ENCODE data around the gene CNOT6. TPM values are rescaled to one million over a fixed set of nuclear protein-coding genes. Genes with fewer than 3 reads are reported as not detected.
"Not testable (repeated sequence)": the region's sequence is repeated elsewhere in the genome, so short reads cannot be mapped to it uniquely, and the experiment has no call there.

The CNOT6 gene
- total RNA-seq, 1 experiment from 2014 or later: 20.9 TPM

GRCh38 chr5:180516440-180516839, 22.3 kb downstream of the CNOT6 start:
- no peak for DNase-seq (ENCODE audit: low read depth)

- no peak for DNase-seq (ENCODE audit: low read depth)
Observed at GRCh38 chr5:180519098-180519497, 24.9 kb downstream of the CNOT6 start.

GRCh38 chr5:180521101-180521500, 26.9 kb downstream of the CNOT6 start:
- no peak for DNase-seq (ENCODE audit: low read depth)

- DNase-seq (ENCODE audit: low read depth): no peak
Observed at GRCh38 chr5:180521591-180521990, 27.4 kb downstream of the CNOT6 start.

- DNase-seq (ENCODE audit: low read depth): no peak
Observed at GRCh38 chr5:180522330-180522729, 28.2 kb downstream of the CNOT6 start.

GRCh38 chr5:180523629-180524466, 29.7 kb downstream of the CNOT6 start:
- no peak for DNase-seq (ENCODE audit: low read depth)

- no peak for DNase-seq (ENCODE audit: low read depth)
Observed at GRCh38 chr5:180525399-180525798, 31.2 kb downstream of the CNOT6 start.

GRCh38 chr5:180526269-180526668, 32.1 kb downstream of the CNOT6 start:
- no peak for DNase-seq (ENCODE audit: low read depth)

- DNase-seq (ENCODE audit: low read depth): no peak
Observed at GRCh38 chr5:180527659-180528058, 33.5 kb downstream of the CNOT6 start.

GRCh38 chr5:180531036-180531585, 36.9 kb downstream of the CNOT6 start:
- not testable (repeated sequence) for DNase-seq (ENCODE audit: low read depth)

GRCh38 chr5:180532268-180532667, 38.1 kb downstream of the CNOT6 start:
- DNase-seq (ENCODE audit: low read depth): no peak

- DNase-seq (ENCODE audit: low read depth): no peak
Observed at GRCh38 chr5:180533845-180534244, 39.7 kb downstream of the CNOT6 start.

GRCh38 chr5:180535573-180535972, 41.4 kb downstream of the CNOT6 start:
- DNase-seq (ENCODE audit: low read depth): no peak

GRCh38 chr5:180540050-180540694, 46.0 kb downstream of the CNOT6 start:
- no peak for DNase-seq (ENCODE audit: low read depth)

- no peak for DNase-seq (ENCODE audit: low read depth)
Observed at GRCh38 chr5:180541710-180542109, 47.5 kb downstream of the CNOT6 start.

GRCh38 chr5:180545248-180545647, 51.1 kb downstream of the CNOT6 start:
- DNase-seq (ENCODE audit: low read depth): no peak

GRCh38 chr5:180548563-180548962, 54.4 kb downstream of the CNOT6 start:
- no peak for DNase-seq (ENCODE audit: low read depth)

- DNase-seq (ENCODE audit: low read depth): no peak
Observed at GRCh38 chr5:180553530-180553929, 59.4 kb downstream of the CNOT6 start.

- DNase-seq (ENCODE audit: low read depth): no peak
Observed at GRCh38 chr5:180555168-180555921, 61.2 kb downstream of the CNOT6 start.

- DNase-seq (ENCODE audit: low read depth): peak; percentile 0
Observed at GRCh38 chr5:180557217-180557809, 63.1 kb downstream of the CNOT6 start.

- DNase-seq (ENCODE audit: low read depth): no peak
Observed at GRCh38 chr5:180558232-180558631, 64.1 kb downstream of the CNOT6 start.

All from HT1080 (cell line).